8988T (cell line): Measurements from ENCODE around the gene PBRM1.
A peak's percentile ranks its signal among the peaks of the same experiment; 100 is the strongest.

ENCODE experiments used
- DNase-seq: peaks from one replicate; pipeline ENCODE4 v3.0.0; 2011

The PBRM1 gene

GRCh38 chr3:52563984-52564383 is 121.7 kb downstream of the PBRM1 start:
- no peak for DNase-seq

- DNase-seq = no peak
These were observed 124.5 kb downstream of the PBRM1 start for GRCh38 chr3:52561028-52561747.

DNA sequence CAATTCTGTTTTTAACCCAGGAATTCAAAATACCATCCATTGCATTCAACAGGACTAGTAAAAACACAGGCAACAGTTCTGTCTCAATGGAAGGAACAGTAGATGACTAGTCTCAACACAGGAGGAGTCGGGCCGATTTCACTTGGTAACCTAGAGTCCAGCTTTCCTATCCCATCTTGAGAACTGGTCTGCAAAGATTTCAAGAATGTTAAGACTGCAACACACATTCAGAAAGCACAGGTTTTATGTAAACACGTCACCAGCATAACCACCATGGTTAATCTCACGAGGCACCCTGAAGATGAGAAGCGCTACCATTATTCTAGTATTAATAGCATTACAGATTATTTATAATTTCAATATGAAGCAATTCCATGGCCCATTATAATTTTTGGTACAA is 127.3 kb downstream of the PBRM1 start:
- DNase-seq = no peak

DNA sequence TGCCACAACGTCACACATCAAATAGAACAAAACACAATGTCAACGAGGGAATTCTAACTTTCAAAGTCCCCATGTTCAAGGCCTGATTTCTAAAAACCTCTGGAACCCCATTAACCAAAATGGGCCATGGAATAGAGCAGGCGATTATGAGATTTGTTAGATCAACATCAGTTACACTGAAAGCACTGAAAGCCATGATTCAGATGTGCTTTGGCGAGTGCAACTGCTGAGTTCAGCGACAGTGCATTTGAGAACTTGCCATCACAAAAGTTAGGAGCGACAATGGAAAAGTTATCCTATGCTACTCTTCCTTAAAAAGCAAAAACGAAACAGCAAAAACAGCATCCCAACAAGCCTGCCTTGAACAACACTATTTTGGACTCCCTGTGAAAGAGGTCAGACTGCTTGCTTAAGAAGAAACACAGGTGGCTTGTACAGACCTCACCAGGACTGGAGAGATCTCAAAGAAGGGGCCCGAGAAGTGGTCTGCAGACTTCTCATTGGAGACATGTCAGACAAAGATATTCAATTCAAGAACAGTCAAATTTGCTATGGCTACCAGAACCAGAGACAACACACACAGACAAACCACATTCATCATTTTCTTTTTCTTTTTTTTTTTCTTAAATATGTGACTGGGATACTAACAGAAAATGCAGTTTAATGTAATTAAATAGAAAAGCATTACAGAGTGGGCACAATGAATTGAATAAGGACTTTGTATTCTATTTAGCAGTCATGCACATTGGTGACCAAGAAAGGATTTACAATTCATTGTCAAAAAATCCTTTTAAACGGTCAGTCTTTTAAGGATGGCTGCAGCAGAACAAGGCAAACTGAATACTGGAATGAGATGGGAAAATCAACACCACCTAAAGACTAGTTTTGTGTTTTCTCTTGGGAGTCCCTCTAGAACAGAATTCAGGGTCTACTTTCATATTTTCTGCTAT is 128.4 kb downstream of the PBRM1 start:
- DNase-seq = no peak

DNA sequence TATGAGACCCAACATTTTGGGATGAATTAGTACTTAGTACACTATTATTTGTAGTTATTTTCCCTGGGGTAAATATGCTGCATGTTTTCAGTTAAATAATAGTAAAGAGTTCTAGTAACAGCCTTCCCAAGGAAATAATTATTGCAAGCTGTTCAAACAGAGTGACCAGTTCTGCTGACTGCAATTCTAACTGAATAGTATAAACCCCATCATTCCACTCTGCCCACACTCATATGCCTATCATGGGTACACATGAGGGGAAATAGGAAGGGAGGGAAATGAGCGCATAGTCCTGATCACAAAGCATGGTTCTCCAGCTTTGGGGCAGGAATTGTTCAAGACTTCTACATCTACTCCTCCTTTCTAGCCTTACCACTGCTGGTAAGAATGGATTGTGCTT is 130.7 kb downstream of the PBRM1 start:
- DNase-seq = no peak

GRCh38 chr3:52554026-52554755 is 131.5 kb downstream of the PBRM1 start:
- DNase-seq = no peak

DNA sequence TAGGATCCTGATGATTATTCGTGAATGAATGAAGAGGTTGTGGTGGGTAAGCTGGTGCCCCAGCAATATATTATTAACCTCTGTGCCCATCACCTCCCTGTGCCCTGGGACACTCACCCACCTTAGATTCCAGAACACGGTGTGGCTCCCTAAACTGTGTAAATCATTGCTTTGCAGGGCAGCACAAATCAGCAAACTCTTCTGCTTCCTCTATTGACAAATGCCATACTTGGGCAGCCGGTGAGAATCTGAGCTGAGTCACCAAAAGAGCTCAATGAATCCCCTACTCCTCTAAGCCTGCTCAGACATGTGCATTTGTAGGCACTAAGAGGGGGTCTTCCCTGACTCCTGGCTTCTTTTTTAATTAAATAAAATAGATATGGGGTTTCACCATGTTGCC is 133.6 kb downstream of the PBRM1 start:
- no peak for DNase-seq

DNA sequence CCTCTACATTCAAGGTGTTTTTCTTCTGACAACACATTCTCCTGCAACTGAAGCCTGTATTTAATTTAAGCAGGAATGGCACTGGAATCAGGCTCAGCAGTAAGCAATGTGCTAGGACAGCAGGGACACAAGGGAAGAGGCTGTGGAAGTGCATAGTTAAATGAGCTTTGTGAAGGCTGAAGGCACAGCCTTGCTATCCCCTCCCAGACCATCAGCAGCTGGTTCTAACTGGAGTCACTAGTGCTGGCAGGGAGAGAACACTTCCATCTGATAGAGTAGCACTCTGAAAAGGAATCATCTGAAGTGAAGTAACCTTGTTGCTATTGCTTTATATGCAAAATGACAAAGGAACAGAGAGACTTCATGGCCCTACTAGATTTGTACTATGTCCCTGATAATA is 134.6 kb downstream of the PBRM1 start:
- DNase-seq = no peak

DNA sequence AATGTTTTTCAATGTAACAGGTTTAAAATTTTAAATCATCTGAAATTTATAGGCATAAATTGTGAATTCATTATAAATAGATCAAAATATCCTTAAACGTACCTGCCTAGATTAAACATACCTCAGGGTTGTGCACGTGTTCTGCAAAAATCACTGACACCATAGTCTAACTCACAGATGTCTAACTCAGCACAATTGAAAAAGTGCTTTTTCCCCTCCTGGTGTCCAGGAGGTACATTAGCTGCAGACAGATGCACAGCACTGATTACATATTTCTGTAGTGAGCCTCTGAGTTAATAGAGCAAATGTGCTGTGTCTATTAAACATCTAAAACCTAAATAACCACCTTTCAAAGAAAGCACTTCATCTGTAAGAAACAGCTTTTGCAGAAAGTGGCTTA is 138.6 kb downstream of the PBRM1 start:
- no peak for DNase-seq

- DNase-seq = no peak
These were observed 139.4 kb downstream of the PBRM1 start for GRCh38 chr3:52546111-52546901.

- DNase-seq = no peak
These were observed 140.8 kb downstream of the PBRM1 start for GRCh38 chr3:52544937-52545336.

DNA sequence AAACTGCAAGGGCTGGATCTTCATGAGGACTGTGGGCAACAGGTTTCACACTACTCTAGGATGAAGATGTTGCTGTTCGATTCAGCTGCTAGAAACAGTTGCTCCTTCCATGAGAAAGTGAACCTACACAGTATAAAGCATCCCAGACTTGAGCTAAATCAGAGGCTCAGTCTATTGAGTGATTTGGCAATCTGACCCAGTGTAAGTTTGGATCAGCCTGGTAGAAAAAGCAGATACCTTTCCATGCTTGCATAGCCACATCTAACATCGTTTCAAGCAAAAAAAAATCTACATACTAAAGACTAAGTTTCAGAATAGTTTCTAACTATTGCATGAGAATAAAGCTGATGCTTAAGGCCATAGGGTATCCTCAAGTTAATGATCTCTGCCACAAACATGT is 144.7 kb downstream of the PBRM1 start:
- DNase-seq = no peak

DNA sequence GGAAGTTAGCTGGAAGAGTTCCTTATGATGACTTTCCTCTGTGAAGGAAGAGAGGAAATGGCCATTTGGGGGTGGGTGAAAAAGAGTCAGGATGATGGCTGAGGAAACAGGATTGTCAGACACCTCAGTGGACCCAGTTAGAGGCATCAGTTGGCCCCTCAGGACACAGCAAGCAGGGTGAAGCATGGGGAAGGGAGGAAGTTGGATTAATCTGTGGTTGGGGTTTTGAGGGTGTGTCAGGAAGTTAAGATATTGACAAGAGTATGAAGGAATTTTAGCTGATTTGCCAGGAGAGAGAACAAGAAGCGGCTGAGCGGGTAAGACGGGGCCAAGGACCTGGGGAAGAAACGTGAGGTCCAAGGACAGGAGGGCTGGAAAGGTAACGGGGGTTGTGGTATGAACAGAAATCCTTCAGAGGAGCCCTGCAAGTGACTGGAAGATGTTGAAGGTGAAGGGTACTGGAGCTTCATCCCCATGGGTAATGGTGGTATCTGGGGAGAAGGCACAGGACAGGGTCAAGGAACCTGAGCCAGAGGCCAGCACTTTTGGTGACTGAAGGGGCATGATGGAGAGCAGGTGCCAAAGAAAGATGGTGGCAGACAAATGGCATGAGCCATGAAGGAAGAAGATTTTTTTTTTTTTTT is 146.6 kb downstream of the PBRM1 start:
- no peak for DNase-seq

DNA sequence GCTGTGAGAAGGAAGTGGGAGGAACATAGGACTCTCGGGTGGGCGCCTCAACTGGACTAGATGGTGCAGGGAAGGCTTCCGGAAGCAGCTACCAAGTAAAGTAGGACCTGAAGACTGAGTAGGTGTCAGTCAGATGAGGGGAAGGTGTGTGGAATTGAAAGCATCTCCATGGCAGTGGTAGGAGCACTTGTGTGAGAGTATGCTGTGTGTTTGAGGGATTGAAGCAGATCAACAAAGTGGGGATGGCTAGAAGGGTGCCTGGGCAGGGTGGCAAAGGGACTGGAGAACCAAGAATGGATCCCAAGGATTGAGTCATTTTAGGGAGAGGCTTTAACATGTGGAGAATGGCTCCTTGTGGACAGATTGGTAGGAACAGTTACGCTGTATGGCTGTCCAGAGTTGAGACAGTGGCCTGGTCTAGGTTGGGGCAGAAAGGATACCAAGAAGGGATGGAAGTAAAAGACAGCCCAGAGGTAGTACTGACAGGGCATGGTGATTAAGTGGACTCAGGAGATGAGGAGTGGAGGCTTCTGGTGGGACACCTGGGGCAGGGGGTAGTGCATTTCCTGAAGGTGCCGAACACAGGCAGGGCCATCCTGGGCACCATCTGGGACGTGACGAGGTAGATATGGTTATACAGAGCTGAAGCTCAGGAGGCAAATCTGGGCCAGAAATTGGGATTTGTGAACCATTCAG is 147.8 kb downstream of the PBRM1 start:
- no peak for DNase-seq

DNA sequence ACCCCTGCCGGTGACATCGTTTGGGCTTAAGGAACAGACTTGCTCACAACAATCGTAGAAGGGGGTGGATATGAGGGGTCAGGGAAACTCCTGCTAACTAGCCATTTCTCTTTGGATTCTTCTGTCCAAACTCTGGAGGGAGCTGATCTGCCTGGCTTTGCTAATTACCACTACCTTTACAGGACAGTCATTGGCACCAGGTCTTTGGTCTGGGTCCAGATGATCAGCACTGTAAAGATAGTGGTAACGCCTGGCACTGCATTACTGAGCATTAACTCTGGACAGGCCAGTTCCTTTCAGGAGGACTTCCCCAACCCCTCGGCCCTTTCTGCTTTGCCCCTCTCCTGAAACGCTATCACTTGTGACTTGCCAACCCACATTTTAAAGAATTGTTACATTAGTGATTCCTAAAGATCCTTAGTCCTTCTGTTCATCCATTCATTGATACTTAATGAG is 148.5 kb downstream of the PBRM1 start:
- no peak for DNase-seq

GRCh38 chr3:52536369-52537164 is 149.1 kb downstream of the PBRM1 start, which contains the start of gene UQCC5:
Gene UQCC5 (plus strand): TSS chr3:52536605. CDS start chr3:52536756, 151 bp downstream.
- peak; percentile 100 for DNase-seq

DNA sequence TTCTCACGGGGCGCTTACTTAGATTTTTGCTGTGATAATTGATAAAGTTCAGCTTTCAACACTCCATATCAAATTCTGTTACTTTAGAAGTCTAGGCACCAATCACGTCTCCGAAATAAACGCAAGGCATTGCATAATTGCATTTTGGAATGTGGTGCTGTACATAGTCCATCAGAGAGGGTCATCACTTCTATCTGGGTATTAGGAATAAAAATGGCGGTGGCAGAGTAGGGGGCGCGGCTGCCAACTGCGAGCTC is 149.7 kb downstream of the PBRM1 start:
- DNase-seq = no peak

DNA sequence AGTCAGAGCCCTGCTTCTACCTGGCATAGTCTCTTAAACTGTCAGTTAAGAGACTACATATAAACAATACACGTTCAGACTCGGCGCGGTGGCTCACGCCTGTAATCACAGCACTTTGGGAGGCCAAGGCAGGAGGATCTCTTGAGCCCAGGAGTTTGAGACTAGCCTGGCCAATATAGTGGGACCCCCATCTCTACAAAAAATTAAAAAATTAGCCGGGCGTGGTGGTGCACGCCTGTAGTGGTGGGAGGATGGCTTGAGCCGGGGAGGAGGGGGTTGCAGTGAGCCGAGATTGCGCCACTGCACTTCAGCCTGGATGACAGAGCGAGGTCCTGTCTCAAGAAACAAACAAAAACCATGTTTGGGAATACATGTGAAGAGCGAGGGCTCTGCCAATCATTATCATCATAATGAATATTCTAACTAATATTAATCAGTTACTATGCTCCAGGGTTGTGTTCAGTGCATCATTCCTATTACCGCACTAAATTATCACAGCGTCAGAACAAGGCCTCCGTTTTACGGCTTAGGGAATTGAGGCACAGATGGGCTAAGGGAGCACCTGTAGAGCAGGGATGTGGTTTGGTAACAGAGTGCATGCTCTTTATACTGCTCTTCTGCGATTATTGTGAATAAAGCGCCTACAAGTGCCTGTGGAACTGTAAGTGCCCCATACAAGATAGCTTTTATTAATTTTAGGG is 150.2 kb downstream of the PBRM1 start:
- peak; percentile 33 for DNase-seq

DNA sequence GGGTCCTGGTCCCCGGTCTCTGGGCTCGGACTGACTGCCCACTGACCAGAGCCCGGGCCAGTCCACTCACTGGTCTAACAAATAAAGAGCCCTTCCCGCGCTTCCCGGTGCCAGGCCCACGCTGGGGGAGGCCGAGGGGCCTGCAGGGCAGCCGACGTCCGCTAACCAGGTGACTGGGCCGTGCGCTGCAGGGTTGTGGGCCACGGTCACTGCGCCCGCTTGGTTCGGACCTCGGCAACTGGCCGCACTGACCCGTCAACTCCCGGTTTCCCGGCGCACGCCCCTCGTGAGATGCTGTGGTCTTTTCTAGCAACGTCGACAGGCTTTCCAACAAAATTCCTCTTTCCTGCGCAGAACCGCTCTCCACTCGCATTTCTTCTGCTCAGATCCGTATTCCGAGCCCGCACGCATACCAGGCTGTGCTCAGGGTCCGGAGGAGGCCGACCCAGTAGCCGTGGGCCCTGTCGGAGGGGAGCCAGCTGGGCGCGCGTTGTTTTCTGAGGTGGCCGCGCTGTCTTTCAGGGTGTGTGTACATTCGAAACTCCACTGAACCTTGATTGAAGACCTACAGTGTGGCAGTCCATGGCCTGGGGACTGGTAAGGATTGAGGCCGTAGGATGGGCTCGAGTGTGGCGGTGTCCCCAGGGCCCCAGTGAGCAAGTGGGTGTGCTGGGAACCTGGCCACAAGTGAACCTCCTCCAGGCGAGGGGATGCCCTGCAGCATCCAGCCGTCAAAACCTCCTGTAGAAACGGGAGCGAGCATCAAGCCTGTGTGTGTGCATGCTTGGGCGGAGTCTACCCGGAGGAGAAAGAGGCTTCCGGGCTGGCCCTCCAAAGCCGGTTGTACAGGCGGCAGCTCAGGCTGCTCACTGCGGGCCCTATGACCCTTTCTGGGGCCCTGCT is 151.2 kb downstream of the PBRM1 start:
- DNase-seq = peak; percentile 48
